ENCODE results near the gene ARMC9.

- peak; percentile 28 for TF ChIP-seq POLR2AphosphoS5 (IDR thresholded peaks at IDR 0.05; ENCODE audit: insufficient read depth, low read depth, low read length)
- TF ChIP-seq CTCF (IDR thresholded peaks at IDR 0.05; ENCODE audit: extremely low read depth in 1 of 2, insufficient read depth in 1 of 2, low read depth in 1 of 2, low read length in 2 of 2), result no peak
- TF ChIP-seq EZH2 (IDR thresholded peaks at IDR 0.05; ENCODE audit: borderline replicate concordance, low read depth, low read length, severe bottlenecking), result no peak
- TF ChIP-seq POLR2A (IDR thresholded peaks at IDR 0.05; ENCODE audit: low read depth, low read length), result peak; percentile 37
- no peak for TF ChIP-seq MYC (IDR thresholded peaks at IDR 0.05; ENCODE audit: low read depth, low read length)
- TF ChIP-seq, protein P1, sequence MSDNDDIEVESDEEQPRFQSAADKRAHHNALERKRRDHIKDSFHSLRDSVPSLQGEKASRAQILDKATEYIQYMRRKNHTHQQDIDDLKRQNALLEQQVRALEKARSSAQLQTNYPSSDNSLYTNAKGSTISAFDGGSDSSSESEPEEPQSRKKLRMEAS (IDR thresholded peaks at IDR 0.05; ENCODE audit: insufficient read depth, insufficient read length), result no peak
- TF ChIP-seq JUN (IDR thresholded peaks at IDR 0.05; ENCODE audit: borderline replicate concordance, insufficient read depth, insufficient read length, low read depth), result peak; percentile 71
These were observed 30.5 kb upstream of the ARMC9 start for GRCh38 chr2:231167745-231168459.

Measured in endothelial cell of umbilical vein (primary cell).